Activated CD4-positive, alpha-beta T cell treated with anti-CD3 and anti-CD28 coated beads, Interleukin-2, amount 50 U/mL, for 1 hour (primary cell): Measurements from ENCODE around the gene MAGI3.
A peak's percentile ranks its signal among the peaks of the same experiment; 100 is the strongest.

Experiments used
- DNase-seq: peaks from one replicate; pipeline ENCODE4 v3.0.0-alpha.2; 2020

MAGI3 gene

GRCh38 chr1:113389953-113390834 is at the start of gene MAGI3:
MAGI3 (plus strand) TSS chr1:113390515; CDS start chr1:113391034, 519 bp downstream.
- peak; percentile 90 for DNase-seq

GRCh38 chr1:113353580-113353979 is 36.7 kb upstream of the MAGI3 start:
- DNase-seq: no peak

- DNase-seq: no peak
Observed at GRCh38 chr1:113363935-113364334, 26.4 kb upstream of the MAGI3 start.

GRCh38 chr1:113369040-113369439 is 21.3 kb upstream of the MAGI3 start:
- no peak for DNase-seq

GRCh38 chr1:113369699-113370098 is 20.6 kb upstream of the MAGI3 start:
- DNase-seq: no peak

GRCh38 chr1:113370868-113371267 is 19.4 kb upstream of the MAGI3 start:
- no peak for DNase-seq

DNA sequence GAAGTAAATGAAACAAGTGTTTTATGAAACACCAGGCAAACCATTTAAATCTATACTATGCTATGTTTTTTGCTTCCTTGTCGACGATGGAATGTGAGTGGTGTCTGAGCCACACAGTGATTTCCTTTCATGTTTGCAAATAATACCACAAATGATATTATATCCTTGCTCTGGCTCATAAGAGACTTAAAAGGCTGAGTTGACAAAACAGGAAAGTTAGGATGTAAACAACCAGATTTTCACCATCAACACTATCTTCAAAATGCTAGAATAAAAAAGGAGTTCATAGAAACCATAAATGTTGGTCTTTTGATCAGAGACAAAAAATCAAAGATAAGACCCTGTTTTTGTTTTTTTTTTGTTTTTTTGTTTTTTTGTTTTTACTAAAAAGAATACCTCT is 17.8 kb upstream of the MAGI3 start:
- DNase-seq: no peak

DNA sequence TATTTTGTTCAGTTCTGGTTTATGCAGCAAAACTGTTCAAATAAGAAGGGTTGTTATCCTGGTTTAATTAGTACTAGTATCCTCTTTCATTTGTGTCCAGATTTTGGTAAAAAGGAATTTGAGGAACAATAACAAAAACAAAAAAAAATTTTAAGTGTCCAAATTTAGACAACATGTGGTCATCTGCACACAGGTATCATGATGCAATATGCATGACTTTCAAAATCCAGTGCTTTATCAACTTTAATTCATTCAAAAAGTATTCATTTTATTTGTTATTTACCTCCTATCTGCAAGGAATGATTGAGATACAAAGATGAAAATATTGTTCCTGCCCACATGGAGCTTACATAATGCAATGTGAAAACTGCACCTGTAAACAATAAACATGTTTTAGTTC is 16.7 kb upstream of the MAGI3 start:
- DNase-seq: no peak

DNA sequence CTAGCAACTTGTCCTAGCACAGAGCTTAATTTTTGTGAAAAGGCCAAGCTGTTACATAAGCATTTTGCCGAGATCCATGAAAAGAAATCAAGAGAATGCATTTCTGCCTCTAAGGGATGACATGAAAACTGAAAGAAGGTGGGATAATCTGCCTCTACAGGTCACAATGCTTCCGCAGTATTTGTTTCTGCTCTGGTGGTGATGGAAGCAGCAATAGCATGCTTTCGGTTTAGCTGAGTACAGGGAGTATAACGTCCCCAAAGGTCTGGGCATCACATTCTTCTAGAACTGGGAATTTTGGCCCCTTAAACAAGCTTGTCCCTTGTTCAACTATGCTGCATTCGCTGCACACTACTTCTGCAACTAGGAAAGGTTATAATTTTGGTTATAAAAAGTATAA is 14.4 kb upstream of the MAGI3 start:
- no peak for DNase-seq

DNA sequence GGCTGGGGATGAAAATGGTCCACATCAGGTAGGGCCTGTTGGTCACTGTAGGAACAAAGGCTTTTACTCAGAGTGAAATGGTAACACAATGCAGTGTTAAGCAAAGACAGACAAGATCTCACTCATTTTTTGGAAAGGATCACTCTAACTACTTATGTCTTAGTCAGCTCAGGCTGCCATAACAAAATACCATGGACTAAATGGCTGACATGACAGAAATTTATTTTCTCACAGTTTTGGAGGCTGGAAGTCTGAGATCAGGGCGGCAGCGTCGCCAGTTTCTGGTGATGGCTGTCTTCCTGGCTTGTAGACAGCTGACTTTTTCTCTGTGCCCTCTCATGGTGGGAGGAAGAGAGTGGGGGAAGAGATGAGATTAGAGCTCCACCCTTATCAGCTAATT is 10.2 kb upstream of the MAGI3 start:
- no peak for DNase-seq

GRCh38 chr1:113388017-113388620 is 2.2 kb upstream of the MAGI3 start:
- no peak for DNase-seq

DNA sequence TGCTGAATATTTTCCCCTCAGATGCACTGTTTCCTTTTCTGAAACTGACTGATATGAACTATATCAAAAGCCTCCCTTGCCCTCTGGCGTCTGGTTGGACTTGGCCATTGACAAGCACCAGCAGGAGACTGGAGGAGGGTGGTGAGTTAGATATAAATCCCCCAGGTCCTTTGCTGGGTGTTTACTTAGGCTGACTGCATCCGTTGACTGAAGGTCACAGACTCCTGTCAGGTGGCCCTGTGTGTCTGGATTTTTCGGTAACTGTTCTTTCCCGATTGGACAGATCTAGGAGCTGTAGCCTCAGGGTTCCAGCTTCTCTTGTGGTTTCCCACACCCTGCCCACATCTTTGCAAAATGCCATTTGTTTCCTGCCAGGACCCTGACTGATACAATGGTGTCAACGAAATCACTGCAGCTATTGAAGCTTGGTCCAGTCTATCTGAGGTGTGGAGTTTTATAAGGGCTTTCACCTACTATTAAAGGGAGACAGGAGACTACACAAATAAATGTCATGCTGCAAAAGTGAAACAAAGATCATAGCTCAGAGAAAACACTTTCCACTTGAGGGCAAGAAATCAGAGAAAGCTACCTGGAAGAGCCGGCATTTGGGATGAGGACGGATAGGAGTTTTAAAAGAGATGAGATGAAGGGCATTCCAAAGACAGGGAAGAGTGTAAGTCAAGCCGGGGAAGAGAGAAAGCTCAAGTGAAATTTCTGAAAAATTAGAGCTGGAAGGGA is 1.5 kb upstream of the MAGI3 start:
- no peak for DNase-seq

DNA sequence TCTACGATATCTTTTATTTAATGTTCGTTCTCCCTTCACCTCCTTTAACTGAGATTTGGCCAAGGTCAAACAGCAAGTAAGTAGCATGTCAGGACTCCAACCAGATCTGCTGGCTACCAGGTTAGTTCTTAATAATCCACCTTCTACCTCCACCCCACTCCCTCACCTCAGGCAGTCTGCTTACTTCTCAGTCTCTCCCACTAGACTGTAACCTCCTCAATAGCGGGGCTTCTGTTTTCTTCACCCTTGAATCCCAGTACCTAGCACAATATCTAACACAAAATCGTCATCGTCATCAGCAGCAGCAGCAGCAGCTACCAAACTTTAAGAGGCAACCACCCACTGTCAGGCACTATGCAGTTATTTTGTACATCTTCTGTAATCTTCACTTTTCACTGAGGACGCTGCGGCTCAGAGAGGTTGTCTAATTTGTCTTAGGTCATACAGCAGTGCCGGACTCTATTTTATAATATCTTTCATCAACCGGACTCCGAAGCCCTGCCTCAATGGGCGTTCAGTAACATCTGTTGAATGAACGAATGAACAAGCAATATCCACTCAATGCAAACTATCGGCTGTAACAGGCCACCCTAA is 859 bp upstream of the MAGI3 start:
- no peak for DNase-seq

DNA sequence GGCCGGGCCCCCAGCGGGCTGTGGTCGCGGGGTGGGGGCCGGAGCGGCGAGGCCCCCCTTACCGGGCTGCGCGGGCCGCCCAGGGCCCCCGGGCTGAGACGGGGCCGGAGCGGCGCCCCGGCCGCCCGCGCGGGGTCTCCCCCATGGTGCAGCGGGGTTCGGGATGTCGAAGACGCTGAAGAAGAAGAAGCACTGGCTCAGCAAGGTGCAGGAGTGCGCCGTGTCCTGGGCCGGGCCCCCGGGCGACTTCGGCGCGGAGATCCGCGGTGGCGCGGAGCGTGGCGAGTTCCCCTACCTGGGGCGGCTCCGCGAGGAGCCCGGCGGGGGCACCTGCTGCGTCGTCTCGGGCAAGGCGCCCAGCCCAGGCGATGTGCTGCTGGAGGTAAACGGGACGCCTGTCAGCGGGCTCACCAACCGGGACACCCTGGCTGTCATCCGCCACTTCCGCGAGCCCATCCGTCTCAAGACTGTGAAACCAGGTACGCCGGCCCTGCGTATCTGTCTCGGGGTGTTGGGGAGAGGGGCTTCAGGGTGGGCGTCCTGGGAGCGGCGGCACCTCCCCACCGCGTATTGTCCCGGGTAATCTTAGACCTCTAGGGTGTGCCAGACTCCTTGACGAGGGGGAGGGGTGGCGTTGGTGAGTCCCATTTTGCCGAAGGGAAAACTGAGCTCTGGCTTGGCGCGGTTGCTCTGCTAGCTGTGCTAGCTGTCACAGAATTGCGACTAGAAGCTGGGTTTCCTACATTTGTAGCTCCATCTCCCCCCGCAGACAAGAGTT is 745 bp downstream of the MAGI3 start:
- peak; percentile 49 for DNase-seq

- no peak for DNase-seq
Observed at GRCh38 chr1:113391649-113392271, 1.4 kb downstream of the MAGI3 start.

DNA sequence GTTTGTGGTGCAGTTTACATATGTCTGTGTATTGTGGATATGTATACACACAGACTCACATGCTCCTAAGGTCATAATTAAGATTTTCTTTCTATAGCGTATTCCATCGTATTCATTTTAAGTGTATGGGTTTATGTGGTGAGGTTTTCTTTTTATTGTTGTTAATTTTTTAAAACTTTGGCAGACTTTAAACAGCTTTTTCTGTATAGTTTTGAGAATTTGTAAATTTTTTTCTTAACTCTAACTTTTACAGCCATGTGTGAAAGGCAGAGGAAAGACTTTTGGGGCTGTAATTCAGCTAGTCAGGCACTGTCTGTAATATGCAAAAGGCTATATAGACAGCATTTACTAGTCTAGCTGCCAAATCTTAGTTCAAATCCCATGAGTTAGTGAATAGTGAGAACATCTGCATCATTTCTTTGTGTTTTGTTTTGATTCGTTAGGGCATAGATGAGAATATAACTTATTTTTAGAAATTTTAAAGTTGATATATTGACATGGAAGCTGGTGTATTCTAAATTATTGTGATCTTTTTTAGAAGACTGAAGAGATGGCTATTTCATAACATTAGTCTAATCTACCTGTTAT is 2.3 kb downstream of the MAGI3 start:
- no peak for DNase-seq

GRCh38 chr1:113394043-113394862 is 3.9 kb downstream of the MAGI3 start:
- no peak for DNase-seq

DNA sequence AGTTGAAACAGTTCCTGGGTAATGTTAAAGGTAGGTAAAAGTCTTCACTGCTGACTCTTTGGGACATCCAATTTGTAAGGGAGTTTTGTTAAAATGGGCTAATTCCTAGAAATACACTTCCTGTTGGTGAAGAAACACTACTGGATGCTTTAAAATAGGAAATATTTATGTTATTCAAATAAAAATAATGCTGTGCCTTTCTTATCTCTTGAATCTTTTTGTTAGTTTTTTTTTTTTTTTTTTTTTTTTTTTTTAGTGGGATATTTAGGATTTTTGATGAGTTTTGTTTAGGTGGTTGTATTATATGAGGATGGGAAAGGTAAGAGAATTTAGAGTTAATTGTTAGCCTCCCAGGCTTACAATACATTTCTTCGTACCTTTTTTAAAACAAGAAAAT is 4.5 kb downstream of the MAGI3 start:
- no peak for DNase-seq

DNA sequence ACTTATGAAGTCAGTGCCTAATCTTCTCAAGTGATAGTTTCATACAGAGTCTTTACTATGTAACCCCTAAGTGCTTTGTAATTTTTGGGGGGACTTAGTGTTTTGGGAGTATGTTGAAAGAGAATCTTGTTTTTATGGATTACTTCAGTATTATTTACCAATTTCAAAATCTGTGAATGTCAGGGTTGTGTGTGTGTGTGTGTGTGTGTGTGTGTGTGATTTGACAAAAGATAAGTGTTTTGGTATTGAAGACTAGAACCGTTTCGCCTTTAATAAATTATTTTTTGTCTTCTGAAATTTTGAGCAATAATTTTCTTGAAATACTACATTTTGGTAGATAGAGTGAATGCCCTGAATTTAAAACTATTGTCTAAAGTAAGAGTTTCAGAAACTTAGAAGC is 5.8 kb downstream of the MAGI3 start:
- DNase-seq: no peak

DNA sequence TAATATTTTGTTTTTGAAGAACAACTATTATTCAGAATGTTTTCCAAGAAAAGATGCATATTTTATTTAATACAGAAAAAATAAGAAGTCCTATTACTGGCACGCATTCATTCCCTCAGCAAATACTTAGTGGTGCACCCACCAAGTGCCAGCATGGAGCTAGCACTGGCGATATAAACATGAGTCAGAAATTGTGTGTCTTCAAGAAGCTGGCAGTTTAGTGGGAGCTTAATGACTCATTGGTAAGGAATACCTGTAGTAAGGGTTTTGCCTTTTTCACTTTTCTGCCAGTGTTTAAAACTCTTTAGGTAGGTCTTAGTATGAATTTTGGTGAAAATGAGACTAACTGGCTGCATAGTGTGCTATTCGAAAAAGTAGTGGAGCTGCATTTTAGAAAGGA is 6.3 kb downstream of the MAGI3 start:
- DNase-seq: no peak

DNA sequence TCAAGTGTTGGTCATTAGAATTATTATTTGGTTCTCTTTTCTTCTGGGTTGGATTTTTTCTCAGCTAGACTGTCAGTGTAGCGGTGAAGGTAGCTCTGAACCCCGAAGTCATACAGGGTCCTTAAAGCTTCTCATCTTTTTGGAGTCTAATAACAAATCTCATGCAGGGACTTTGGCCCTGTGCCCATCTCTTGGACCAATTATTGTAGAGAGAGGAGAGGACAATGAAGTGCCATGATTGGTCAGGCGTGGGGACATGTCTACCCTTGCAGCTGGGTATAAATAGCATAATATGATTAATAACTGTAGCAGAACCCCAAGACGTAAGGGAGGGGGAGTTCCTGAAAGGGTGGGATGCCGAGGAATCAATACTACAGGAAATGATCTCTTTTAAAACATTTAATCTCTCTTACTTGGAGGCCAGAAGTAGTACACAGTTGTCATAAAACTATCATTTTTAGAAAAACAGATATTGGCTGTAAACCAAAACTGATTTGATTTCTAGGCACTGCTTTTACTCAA is 8.8 kb downstream of the MAGI3 start:
- DNase-seq: no peak
